Gastrocnemius medialis (tissue), 4 donors: ENCODE measurements around the gene E2F4. TPM values are rescaled to one million over a fixed set of nuclear protein-coding genes. Genes with fewer than 3 reads are reported as not detected.

Experiments used
- ATAC-seq, 2 donors: fragments of 150-250 bp; one replicate each; pipeline ENCODE4 v1.9.1; 2016
- DNase-seq, 2 donors: peaks; one replicate each; pipeline ENCODE4 v3.0.0-alpha.2; 2019
- H3K27ac ChIP-seq, 4 donors: fragments of 200-600 bp; sonication (generic); 1 replicate in 1 of 4; 2 replicates in 3 of 4; pipeline ENCODE4 v1.5.1; 2016 to 2018; ENCODE audit warnings: mild to moderate bottlenecking in 2 of 4, moderate library complexity in 1 of 4
- H3K27me3 ChIP-seq, 3 donors: fragments of 200-600 bp; sonication (generic) in 2 of 3; 1 replicate in 1 of 3; 2 replicates in 2 of 3; pipeline versions ENCODE4 v1.5.1 to v1.6.0; 2016 to 2019; ENCODE audit warnings: mild to moderate bottlenecking in 1 of 3, moderate library complexity in 1 of 3
- H3K36me3 ChIP-seq, 2 donors: fragments of 200-600 bp; sonication (generic) in 1 of 2; one replicate each; pipeline ENCODE4 v1.5.1; 2017 to 2018
- H3K4me1 ChIP-seq, 2 donors: fragments of 200-600 bp; sonication (generic) in 1 of 2; one replicate each; pipeline ENCODE4 v1.5.1; 2016 to 2017; ENCODE audit warnings: mild to moderate bottlenecking in 2 of 2
- H3K4me3 ChIP-seq, 4 donors: fragments of 200-600 bp; sonication (generic) in 3 of 4; 1 replicate in 1 of 4; 2 replicates in 3 of 4; pipeline ENCODE4 v1.5.1; 2016 to 2019; ENCODE audit warnings: mild to moderate bottlenecking in 2 of 4
- H3K9me3 ChIP-seq, 3 donors: fragments of 200-600 bp; sonication (generic) in 2 of 3; 1 replicate in 1 of 3; 2 replicates in 2 of 3; pipeline ENCODE4 v1.5.1; 2016 to 2019
- POLR2A ChIP-seq, 2 donors: fragments of 450-650 bp; IDR thresholded peaks; one replicate each; pipeline ENCODE4 v1.6.1; 2017; ENCODE audit warnings: antibody characterized with exemption in 2 of 2, mild to moderate bottlenecking in 2 of 2, moderate library complexity in 2 of 2
- in situ Hi-C, 4 donors: fragments of 200-750 bp; cut with MboI; loops; one replicate each; pipeline versions ENCODE4 v1.15.0 to v1.8.0; 2017; ENCODE audit warnings: low sequenced_read_pairs in 4 of 4
- intact Hi-C: fragments of 100-400 bp; cut with DNase I; formaldehyde crosslinking; loops from one replicate; pipeline ENCODE4 v1.15.1; 2023; ENCODE audit warnings: low total_unique reads
- total RNA-seq, 4 donors: library from RNA; depleted of rRNA; stranded (reverse); fragments of >200 nt; gene quantifications; one replicate each; pipeline versions ENCODE4 v1.1.0 to v1.2.3, GENCODE V29; 2016
- TF ChIP-seq, protein P1 (sequence below), 5 experiments: fragments of 450-650 bp in 3 of 5; fragments of 200-600 bp in 2 of 5; sonication (generic) in 2 of 5; IDR thresholded peaks in 4 of 5; conservative IDR thresholded peaks in 1 of 5; 1 replicate in 4 of 5; 2 replicates in 1 of 5; pipeline ENCODE4 v1.5.1; 2016 to 2019; ENCODE audit warnings: antibody characterized with exemption in 5 of 5, mild to moderate bottlenecking in 3 of 5, moderate library complexity in 3 of 5

The E2F4 gene
- total RNA-seq, 4 donors from 2014 or later = 67.8 to 114 (median 96.5) TPM

GRCh38 chr16:67199808-67200198 is 7.8 kb downstream of the E2F4 start:
- peak in 1 of 2 donors; percentile 16 for DNase-seq
- Histone ChIP-seq H3K9me3 (no peaks in the 10 kb centered on the region), H3K27ac (no peak overlapping the region), H3K36me3 (peaks cover 3 to 49% of the 10 kb centered on the region in 2 donors), H3K27me3 (no peaks in the 10 kb centered on the region), H3K4me1 (peaks cover 0 to 9% of the 10 kb centered on the region in 2 donors), H3K4me3 (no peak overlapping the region)
- intact Hi-C loops (no loop called here), in situ Hi-C loops (no loop called here)
- TF ChIP-seq, protein P1, sequence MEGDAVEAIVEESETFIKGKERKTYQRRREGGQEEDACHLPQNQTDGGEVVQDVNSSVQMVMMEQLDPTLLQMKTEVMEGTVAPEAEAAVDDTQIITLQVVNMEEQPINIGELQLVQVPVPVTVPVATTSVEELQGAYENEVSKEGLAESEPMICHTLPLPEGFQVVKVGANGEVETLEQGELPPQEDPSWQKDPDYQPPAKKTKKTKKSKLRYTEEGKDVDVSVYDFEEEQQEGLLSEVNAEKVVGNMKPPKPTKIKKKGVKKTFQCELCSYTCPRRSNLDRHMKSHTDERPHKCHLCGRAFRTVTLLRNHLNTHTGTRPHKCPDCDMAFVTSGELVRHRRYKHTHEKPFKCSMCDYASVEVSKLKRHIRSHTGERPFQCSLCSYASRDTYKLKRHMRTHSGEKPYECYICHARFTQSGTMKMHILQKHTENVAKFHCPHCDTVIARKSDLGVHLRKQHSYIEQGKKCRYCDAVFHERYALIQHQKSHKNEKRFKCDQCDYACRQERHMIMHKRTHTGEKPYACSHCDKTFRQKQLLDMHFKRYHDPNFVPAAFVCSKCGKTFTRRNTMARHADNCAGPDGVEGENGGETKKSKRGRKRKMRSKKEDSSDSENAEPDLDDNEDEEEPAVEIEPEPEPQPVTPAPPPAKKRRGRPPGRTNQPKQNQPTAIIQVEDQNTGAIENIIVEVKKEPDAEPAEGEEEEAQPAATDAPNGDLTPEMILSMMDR (IDR thresholded peaks at IDR 0.05 in 4 of 5, conservative IDR thresholded peaks at IDR 0.05 in 1 of 5) = no peak
- TF ChIP-seq POLR2A (IDR thresholded peaks at IDR 0.05) = no peak
- no peak for ATAC-seq

- Histone ChIP-seq H3K4me3 (no peak overlapping the region), H3K36me3 (peaks cover 3 to 42% of the 10 kb centered on the region in 2 donors), H3K4me1 (peaks cover 0 to 9% of the 10 kb centered on the region in 2 donors), H3K27me3 (no peaks in the 10 kb centered on the region), H3K27ac (no peak overlapping the region), H3K9me3 (no peaks in the 10 kb centered on the region)
- intact Hi-C loops = no loop called here
- TF ChIP-seq, protein P1 (IDR thresholded peaks at IDR 0.05 in 4 of 5, conservative IDR thresholded peaks at IDR 0.05 in 1 of 5) = no peak
- no peak for TF ChIP-seq POLR2A (IDR thresholded peaks at IDR 0.05)
- DNase-seq = no peak
- ATAC-seq = no peak
- in situ Hi-C loops = no loop called here
Observed at GRCh38 chr16:67200491-67200890, 8.5 kb downstream of the E2F4 start.

GRCh38 chr16:67201411-67202345 is 9.7 kb downstream of the E2F4 start:
- Histone ChIP-seq H3K4me3 (no peak overlapping the region), H3K36me3 (peaks cover 2 to 30% of the 10 kb centered on the region in 2 donors), H3K27ac (no peak overlapping the region), H3K4me1 (peaks cover 0 to 9% of the 10 kb centered on the region in 2 donors), H3K27me3 (no peaks in the 10 kb centered on the region), H3K9me3 (no peaks in the 10 kb centered on the region)
- in situ Hi-C loops = no loop called here
- DNase-seq = no peak
- TF ChIP-seq, protein P1 (IDR thresholded peaks at IDR 0.05 in 4 of 5, conservative IDR thresholded peaks at IDR 0.05 in 1 of 5) = no peak
- no peak for TF ChIP-seq POLR2A (IDR thresholded peaks at IDR 0.05)
- no peak for ATAC-seq
- intact Hi-C loops = no loop called here

DNA sequence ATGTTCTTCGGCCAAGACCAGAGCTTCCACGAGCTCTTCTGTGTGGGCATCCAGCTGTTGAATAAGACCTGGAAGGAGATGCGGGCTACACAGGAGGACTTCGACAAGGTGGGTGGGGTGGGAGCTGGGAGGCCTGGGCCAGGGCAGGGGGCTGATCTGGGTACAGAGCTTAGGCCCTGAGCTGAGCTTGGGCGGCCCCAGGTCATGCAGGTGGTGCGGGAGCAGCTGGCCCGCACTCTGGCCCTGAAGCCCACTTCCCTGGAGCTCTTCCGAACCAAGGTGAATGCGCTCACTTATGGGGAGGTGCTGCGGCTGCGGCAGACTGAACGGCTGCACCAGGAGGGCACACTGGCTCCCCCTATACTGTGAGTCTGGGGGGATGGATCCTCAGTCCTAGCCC is 10.5 kb downstream of the E2F4 start:
- no peak overlapping the region for H3K27ac ChIP-seq
- peaks cover 0 to 23% of the 10 kb centered on the region in 2 donors for H3K36me3 ChIP-seq
- ATAC-seq (no peak), DNase-seq (no peak)
- H3K4me3 ChIP-seq = no peak overlapping the region
- H3K4me1 ChIP-seq = peaks cover 3 to 15% of the 10 kb centered on the region in 2 donors
- no peaks in the 10 kb centered on the region for H3K27me3 ChIP-seq
- intact Hi-C loops (no loop called here), in situ Hi-C loops (no loop called here)
- TF ChIP-seq, protein P1 (IDR thresholded peaks at IDR 0.05 in 4 of 5, conservative IDR thresholded peaks at IDR 0.05 in 1 of 5) = no peak
- TF ChIP-seq POLR2A (IDR thresholded peaks at IDR 0.05) = no peak
- H3K9me3 ChIP-seq = no peaks in the 10 kb centered on the region
